ENCODE data around the gene NOTCH3.

The NOTCH3 gene

GRCh38 chr19:15200553-15201364, at the start of gene NOTCH3:
Gene NOTCH3, minus strand, starts transcription at chr19:15200995. Its CDS starts 90 bp downstream, at chr19:15200905.
- peak in 1 of 51 donors; percentile 15 for DNase-seq

- DNase-seq, result no peak
These were observed 49.8 kb upstream of the NOTCH3 start for GRCh38 chr19:15250640-15250993.

GRCh38 chr19:15249972-15250639, 49.3 kb upstream of the NOTCH3 start:
- DNase-seq, result peak in 1 of 51 donors; percentile 17

GRCh38 chr19:15249528-15249874, 48.7 kb upstream of the NOTCH3 start:
- DNase-seq, result no peak

- peak in 25 of 51 donors; percentile 6 to 51 (median 28) for DNase-seq
These were observed 48.1 kb upstream of the NOTCH3 start for GRCh38 chr19:15248648-15249527.

GRCh38 chr19:15248106-15248505, 47.3 kb upstream of the NOTCH3 start:
- DNase-seq, result no peak

GRCh38 chr19:15247107-15248014, 46.6 kb upstream of the NOTCH3 start:
- peak in 3 of 51 donors; percentile 5 to 22 (median 8) for DNase-seq

- no peak for DNase-seq
These were observed 45.3 kb upstream of the NOTCH3 start for GRCh38 chr19:15246198-15246481.

- no peak for DNase-seq
These were observed 44.8 kb upstream of the NOTCH3 start for GRCh38 chr19:15245370-15246197.

- no peak for DNase-seq
These were observed 44.0 kb upstream of the NOTCH3 start for GRCh38 chr19:15244808-15245207.

GRCh38 chr19:15244106-15244803, 43.5 kb upstream of the NOTCH3 start:
- no peak for DNase-seq

GRCh38 chr19:15243236-15243957, 42.6 kb upstream of the NOTCH3 start:
- DNase-seq, result no peak

GRCh38 chr19:15241259-15241910, 40.6 kb upstream of the NOTCH3 start:
- DNase-seq, result peak in 1 of 51 donors; percentile 3

- DNase-seq, result no peak
These were observed 39.7 kb upstream of the NOTCH3 start for GRCh38 chr19:15240515-15240914.

GRCh38 chr19:15239337-15239949, 38.6 kb upstream of the NOTCH3 start:
- no peak for DNase-seq

- DNase-seq, result no peak
These were observed 37.9 kb upstream of the NOTCH3 start for GRCh38 chr19:15238639-15239155.
